VCaP (cell line): ENCODE measurements around the gene MMP25.
"Not testable (repeated sequence)": the region's sequence is repeated elsewhere in the genome, so short reads cannot be mapped to it uniquely, and the experiment has no call there.

Source experiments
- H3K27ac ChIP-seq: fragments of 450-650 bp; 2 replicates; pipeline ENCODE4 v1.5.1; 2017
- TF ChIP-seq, protein P1 (sequence below): fragments of 450-650 bp; conservative IDR thresholded peaks from 2 replicates; pipeline ENCODE4 v1.5.1; 2017; ENCODE audit warnings: mild to moderate bottlenecking, moderate library complexity

The MMP25 gene

DNA sequence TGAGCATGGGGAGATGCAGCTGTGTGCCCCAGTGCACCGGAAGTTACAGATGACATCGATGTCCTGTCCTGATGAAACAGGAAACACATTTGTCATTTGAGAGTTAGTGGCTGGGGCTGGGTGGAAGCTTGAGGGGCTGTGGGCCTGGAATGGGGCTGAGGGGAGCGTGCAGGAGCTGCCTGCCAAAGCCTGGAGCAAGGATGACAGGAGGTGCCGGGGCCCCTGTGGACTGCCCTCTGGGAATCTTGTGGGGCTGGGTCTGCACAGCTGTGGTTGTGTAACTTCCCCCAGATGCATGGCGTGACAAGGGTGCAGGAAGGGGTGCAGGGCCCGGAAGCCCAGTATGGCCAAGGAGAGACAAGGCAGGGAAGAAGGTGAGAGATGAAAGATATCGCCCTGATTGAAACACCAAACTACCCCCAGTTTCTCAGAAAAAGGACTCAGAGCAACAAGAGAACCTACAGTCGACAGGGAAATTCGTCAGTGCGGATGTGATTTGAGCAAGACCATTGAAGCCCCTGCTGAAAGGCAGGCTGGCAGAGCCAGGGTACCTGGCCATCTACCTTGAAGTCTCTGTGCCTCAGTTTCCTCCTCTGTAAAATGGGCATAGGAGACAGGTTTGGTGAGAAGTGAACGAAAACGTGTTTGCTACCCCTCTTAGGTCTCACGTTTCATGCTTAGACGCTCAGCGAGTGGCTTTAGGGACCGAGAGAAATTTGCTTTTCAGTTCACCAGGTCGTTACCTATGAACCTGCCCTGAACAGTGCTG lies 8.8 kb downstream of the MMP25 start:
- H3K27ac ChIP-seq = no peak overlapping the region
- TF ChIP-seq, protein P1, sequence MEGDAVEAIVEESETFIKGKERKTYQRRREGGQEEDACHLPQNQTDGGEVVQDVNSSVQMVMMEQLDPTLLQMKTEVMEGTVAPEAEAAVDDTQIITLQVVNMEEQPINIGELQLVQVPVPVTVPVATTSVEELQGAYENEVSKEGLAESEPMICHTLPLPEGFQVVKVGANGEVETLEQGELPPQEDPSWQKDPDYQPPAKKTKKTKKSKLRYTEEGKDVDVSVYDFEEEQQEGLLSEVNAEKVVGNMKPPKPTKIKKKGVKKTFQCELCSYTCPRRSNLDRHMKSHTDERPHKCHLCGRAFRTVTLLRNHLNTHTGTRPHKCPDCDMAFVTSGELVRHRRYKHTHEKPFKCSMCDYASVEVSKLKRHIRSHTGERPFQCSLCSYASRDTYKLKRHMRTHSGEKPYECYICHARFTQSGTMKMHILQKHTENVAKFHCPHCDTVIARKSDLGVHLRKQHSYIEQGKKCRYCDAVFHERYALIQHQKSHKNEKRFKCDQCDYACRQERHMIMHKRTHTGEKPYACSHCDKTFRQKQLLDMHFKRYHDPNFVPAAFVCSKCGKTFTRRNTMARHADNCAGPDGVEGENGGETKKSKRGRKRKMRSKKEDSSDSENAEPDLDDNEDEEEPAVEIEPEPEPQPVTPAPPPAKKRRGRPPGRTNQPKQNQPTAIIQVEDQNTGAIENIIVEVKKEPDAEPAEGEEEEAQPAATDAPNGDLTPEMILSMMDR = no peak

DNA sequence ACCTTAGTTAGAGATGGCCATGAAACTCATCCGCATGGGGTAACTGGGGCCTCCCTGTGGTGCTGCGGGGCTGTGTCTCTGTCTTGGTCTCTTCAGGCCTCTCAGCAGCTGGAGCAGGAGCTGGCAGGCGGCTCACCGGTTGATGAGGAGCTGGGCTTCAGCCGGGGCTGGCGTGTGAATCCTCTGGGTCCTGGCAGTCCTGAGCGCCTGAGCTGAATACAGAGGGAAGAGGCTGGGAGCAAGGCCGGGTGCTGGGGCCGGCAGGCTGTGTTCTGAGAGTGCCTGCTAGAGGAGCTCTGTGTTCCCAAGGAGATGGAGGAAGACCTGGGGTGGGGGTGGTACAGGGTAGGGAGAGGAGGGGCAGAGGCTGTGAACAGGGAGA lies 9.4 kb downstream of the MMP25 start:
- not testable (repeated sequence) for H3K27ac ChIP-seq

DNA sequence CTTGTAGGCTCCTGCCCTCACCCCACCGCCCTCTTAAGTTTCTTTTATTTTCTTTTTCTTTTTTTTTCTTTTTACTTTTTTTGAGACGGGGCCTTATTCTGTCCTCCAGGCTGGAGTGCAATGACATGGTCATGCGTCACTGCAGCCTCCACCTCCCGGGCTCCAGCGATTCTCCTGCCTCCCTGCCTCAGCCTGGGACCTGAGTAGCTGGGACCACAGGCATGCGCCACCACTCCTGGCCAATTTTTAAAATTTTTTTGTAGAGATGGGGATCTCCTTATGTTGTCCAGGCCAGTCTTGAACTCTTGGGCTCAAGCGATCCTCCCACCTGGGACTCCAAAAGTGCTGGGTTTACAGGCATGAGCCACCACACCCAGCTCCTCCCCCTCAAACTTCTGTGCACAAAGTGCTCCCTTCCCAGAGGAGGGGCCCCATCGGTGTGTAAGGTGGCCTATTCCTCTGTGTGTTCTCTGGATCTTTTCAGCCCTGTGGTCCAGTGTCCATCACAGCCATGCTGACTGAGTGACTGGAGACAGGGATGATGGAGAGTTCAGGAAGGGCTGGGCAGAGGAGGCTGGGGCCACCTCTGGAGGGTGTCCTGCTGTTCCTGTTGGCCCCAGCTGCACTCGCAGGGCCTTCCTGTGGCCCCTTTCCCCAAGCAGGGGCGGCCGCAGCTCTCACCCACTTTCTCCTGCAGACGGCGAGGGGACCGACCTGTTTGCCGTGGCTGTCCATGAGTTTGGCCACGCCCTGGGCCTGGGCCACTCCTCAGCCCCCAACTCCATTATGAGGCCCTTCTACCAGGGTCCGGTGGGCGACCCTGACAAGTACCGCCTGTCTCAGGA lies 10.2 kb downstream of the MMP25 start:
- H3K27ac ChIP-seq = no peak overlapping the region
- TF ChIP-seq, protein P1 = no peak

DNA sequence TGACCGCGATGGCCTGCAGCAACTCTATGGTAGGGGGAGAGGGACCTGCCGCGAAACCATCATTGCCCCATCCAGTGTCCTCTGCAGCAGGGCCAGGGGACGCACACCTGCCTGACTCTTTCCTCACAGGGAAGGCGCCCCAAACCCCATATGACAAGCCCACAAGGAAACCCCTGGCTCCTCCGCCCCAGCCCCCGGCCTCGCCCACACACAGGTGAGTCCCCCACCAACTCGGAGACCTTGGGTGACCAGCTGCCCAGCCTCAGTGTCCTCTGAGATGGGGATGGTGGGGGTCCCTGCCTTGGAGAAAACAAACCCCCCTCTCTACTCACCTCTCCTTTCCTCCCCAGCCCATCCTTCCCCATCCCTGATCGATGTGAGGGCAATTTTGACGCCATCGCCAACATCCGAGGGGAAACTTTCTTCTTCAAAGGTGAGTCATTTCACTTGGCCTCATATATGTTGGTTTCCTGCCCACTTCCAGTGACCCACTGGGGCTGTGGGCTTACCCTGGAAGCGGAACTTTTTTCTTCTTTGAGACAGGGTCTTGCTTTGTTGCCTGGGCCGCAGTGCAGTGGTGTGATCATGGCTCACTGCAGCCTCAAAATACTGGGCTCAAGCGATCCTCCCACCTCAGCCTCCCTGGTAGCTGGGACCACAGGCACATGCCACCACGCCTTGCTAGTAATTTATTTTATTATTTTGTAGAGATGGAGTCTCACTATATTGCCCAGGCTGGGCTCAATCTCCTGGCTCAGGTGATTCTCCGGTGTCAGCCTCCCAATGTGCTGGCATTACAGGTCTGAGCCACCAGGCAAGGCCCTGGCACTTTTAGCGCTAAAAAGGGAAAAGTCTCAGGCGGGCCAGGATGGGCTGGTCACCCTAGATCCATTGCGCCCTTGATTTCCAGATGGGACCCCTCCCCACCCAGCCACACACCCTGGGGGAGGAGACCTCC lies 11.1 kb downstream of the MMP25 start:
- H3K27ac ChIP-seq = no peak overlapping the region
- TF ChIP-seq, protein P1 = no peak

DNA sequence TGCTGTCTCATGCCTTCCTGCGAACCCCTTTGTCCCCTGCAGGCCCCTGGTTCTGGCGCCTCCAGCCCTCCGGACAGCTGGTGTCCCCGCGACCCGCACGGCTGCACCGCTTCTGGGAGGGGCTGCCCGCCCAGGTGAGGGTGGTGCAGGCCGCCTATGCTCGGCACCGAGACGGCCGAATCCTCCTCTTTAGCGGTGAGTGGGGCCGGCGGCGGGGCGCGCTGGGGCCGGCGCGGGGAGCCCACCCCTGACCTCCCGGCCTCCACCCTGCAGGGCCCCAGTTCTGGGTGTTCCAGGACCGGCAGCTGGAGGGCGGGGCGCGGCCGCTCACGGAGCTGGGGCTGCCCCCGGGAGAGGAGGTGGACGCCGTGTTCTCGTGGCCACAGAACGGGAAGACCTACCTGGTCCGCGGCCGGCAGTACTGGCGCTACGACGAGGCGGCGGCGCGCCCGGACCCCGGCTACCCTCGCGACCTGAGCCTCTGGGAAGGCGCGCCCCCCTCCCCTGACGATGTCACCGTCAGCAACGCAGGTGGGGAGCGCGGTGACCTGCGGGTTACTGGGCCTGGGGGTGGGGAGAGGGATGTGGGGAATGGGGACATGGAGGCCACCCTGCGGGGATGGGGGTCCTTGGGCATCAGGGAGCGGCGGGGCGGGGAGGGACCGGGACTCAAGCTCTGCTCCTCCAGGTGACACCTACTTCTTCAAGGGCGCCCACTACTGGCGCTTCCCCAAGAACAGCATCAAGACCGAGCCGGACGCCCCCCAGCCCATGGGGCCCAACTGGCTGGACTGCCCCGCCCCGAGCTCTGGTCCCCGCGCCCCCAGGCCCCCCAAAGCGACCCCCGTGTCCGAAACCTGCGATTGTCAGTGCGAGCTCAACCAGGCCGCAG lies 12.0 kb downstream of the MMP25 start:
- TF ChIP-seq, protein P1 = no peak
- peak overlapping the region; percentile 68; the same call in 1 of the 2 replicates for H3K27ac ChIP-seq

DNA sequence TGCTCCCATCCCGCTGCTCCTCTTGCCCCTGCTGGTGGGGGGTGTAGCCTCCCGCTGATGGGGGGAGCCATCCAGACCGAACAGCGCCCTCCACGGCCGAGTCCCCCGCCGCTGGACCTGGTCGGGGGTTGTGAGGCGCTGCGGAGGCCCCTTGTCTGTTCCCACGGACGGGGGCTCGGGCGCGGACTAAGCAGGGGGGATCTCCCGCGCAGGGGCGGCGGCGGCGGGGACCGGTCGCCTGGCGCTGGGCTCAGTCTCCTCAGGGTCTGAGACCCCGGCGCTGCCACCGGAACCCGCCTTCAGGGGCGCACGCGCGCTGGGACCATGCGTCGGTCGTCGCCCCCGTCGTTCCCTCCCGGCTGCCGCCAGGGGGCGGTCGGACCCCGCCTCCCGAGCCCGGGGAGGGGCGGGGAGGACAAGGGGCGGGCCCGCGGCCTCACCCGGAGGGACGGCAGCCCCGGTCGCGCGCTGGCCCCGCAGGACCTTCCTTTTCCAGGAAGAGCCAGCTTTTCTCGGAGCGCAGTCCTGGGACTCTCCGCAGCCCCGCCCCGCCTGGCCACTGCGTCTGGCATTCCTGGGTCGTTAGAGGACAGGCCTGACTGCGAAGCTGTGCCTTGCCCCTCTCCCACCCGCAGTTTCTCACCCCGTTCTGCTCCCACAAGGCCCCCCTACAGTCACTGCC lies 12.8 kb downstream of the MMP25 start:
- peak overlapping the region; percentile 68; the same call in 1 of the 2 replicates for H3K27ac ChIP-seq
- TF ChIP-seq, protein P1 = peak; percentile 83
